Measurements from ENCODE around the gene TRMT1. TPM values are rescaled to one million over a fixed set of nuclear protein-coding genes. Genes with fewer than 3 reads are reported as not detected.

TRMT1 gene
- total RNA-seq, 4 donors from 2014 or later: 19.4 to 42.5 (median 29.0) TPM

DNA sequence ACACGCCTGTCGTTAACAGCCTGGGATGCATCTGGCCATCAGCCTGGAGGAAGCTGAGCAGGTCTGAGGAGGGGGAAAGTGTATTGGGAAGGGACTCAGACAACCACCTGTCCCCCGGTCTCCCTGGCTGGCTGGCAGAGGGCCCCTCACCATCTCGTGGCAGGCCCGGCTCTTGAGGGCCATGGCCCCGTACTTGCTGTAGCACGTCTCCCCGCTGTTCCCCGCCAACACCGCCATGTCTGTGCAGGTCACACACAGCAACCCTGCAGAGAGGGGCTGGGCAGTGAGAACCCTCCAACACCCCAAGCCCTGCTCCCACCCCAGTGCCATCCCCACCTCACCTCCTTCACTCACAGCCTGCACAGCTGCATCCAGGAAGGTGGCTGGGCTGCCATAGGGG is 4.0 kb downstream of the TRMT1 start:
- TF ChIP-seq POLR2A (IDR thresholded peaks at IDR 0.05): no peak
- TF ChIP-seq, protein P1, sequence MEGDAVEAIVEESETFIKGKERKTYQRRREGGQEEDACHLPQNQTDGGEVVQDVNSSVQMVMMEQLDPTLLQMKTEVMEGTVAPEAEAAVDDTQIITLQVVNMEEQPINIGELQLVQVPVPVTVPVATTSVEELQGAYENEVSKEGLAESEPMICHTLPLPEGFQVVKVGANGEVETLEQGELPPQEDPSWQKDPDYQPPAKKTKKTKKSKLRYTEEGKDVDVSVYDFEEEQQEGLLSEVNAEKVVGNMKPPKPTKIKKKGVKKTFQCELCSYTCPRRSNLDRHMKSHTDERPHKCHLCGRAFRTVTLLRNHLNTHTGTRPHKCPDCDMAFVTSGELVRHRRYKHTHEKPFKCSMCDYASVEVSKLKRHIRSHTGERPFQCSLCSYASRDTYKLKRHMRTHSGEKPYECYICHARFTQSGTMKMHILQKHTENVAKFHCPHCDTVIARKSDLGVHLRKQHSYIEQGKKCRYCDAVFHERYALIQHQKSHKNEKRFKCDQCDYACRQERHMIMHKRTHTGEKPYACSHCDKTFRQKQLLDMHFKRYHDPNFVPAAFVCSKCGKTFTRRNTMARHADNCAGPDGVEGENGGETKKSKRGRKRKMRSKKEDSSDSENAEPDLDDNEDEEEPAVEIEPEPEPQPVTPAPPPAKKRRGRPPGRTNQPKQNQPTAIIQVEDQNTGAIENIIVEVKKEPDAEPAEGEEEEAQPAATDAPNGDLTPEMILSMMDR (IDR thresholded peaks at IDR 0.05): no peak
- 81 to 94% methylated on average over 6 to 8 of the region's 10 CpGs for WGBS, 2 donors
- Histone ChIP-seq H3K36me3 (peaks cover 0 to 69% (median 6%) of the 10 kb centered on the region in 3 donors), H3K27me3 (no peaks in the 10 kb centered on the region), H3K4me3 (no peak overlapping the region), H3K9me3 (no peaks in the 10 kb centered on the region), H3K27ac (no peak overlapping the region), H3K4me1 (peaks cover 10 to 26% (median 16%) of the 10 kb centered on the region in 3 donors)
- DNase-seq: no peak
- intact Hi-C loops (cut with DNase I): no loop called here

DNA sequence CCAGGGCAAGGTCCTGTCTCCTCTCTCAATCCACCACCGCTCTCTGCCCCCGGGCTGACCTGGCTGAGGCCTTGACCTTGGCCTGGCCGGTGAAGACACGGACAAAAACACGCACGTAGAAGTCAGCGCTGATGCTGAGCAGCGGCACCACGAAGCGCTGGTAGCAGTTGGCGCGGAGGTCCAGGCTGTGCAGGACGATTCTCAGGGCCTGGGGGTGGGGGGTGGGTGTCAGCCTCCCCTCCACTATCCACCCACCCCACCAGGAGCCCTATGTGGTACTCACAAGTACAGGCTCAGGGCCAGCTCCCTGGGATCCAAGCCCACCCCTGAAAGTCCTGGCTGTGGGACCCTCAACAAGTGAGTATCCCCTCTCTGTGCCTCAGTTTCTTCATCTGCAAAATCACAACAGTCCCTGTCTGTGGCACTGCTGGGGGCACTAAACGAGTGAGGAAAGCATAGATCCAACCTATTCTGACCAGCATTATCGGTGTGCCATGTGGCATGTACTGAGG is 6.4 kb downstream of the TRMT1 start:
- TF ChIP-seq, protein P1 (IDR thresholded peaks at IDR 0.05): no peak
- TF ChIP-seq POLR2A (IDR thresholded peaks at IDR 0.05): no peak
- Histone ChIP-seq H3K27me3 (no peaks in the 10 kb centered on the region), H3K36me3 (peaks cover 0 to 88% (median 6%) of the 10 kb centered on the region in 3 donors), H3K9me3 (no peaks in the 10 kb centered on the region), H3K4me1 (peaks cover under 1 to 4% (median under 1%) of the 10 kb centered on the region in 3 donors), H3K4me3 (no peak overlapping the region), H3K27ac (no peak overlapping the region)
- no peak for DNase-seq
- intact Hi-C loops (cut with DNase I): no loop called here
- 60 to 95% methylated on average over 1 to 7 of the region's 15 CpGs for WGBS, 2 donors

DNA sequence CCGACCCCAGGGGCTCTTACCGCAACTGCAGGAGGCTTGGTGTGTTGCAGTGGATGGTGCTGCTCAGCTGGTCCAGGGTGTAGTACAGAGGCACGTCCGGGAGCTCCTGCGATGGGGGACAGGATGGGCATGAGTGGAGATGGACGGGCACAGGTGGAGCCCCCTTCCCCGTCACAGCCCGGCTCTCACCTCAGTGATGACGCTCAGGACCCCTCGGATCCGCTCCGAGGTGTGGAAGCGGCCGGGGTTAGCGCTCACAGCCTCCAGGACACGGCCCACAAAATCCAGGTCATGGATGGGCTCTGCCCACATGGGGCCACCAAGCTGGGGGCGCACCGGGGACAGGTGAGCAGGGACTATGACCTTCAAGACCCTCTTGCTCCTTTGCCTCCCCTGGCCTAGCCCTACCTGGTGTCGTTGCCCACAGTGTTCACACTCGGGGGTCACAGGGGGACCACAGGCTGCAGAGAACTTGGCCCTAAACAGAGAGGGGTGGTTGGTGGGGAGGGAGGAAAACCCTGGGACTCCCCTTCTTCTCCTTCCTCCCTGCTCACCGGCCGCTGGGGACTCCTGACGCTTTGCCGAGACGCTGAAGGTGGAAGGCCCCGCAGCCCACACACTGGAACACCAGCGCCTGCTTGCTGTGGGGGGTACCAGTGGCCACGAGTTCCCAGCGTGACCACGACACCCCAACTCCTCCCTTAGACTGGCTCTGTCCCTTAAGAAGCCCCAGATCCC is 7.0 kb downstream of the TRMT1 start:
- peaks cover 0 to 87% (median 6%) of the 10 kb centered on the region in 3 donors for H3K36me3 ChIP-seq
- 92 to 94% methylated on average over 13 to 19 of the region's 30 CpGs for WGBS, 2 donors
- H3K27ac ChIP-seq: no peak overlapping the region

DNA sequence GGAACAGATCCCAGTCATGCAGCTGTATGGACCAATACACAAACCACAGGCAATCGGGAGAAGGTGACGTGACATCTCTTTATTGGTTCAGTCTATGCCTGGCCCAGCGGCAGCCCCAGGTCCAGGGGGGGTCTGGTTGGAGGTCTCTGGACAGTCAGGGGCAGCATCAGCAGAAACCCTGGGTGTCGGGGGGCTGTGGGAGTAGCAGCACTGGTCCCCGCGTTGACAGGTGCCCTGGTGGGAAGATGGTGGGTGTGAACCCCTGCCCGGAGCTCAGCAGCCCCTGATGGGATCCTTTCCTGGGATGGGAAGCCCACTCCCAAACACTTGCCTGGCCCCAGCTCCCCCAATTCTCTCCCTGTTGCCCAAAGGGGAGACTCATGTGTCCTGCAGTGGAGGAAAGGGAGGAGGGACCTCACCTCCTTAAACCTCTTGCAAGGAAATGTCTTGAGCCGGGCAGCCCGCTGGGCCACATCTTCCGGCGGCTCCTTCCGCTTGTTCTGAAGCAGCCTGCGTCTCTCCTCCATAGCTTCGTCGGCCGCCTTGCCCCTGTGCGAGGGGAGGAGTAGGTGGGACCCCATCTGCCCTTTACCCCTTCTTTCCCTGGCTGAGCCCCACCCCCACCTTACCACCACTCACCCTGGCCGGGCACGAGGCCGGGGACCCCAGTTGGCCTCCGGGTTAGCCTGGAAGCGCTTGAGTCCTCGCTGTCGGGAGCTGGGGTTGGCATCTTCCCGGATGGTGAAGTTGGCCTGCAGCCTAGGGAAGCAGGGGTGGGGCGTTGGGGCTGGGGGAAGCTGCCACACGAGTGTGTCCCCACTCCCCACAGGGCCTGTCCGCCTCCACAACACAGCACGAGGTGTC is 11.5 kb downstream of the TRMT1 start:
- intact Hi-C loops (cut with DNase I): no loop called here
- Histone ChIP-seq H3K27ac (peak overlapping the region; percentile 39 to 94 (median 75)), H3K4me1 (peaks cover 11 to 50% (median 26%) of the 10 kb centered on the region in 3 donors), H3K9me3 (no peaks in the 10 kb centered on the region), H3K36me3 (peaks cover 0 to 45% (median 6%) of the 10 kb centered on the region in 3 donors), H3K4me3 (peak overlapping the region; percentile 2 to 55 (median 33)), H3K27me3 (no peaks in the 10 kb centered on the region)
- no peak for DNase-seq
- 57 to 67% methylated on average over 12 to 21 of the region's 29 CpGs for WGBS, 2 donors
- TF ChIP-seq, protein P1 (IDR thresholded peaks at IDR 0.05): no peak
- no peak for TF ChIP-seq POLR2A (IDR thresholded peaks at IDR 0.05)

More for the DNA sequence above, 7.0 kb downstream of the TRMT1 start:
- Histone ChIP-seq H3K9me3 (no peaks in the 10 kb centered on the region), H3K27me3 (no peaks in the 10 kb centered on the region), H3K4me3 (no peak overlapping the region), H3K4me1 (peaks cover 0 to 5% (median 0%) of the 10 kb centered on the region in 3 donors)
- no peak for DNase-seq
- intact Hi-C loops (cut with DNase I): no loop called here
- no peak for TF ChIP-seq POLR2A (IDR thresholded peaks at IDR 0.05)
- TF ChIP-seq, protein P1 (IDR thresholded peaks at IDR 0.05): no peak
